HG03469 (cell line): ENCODE measurements around the gene TMEM214.

Experiments
- ATAC-seq: cut with Tn5 transposase; IDR thresholded peaks from one replicate; pipeline ENCODE4 v1.9.1; 2021; ENCODE audit warnings: mild to moderate bottlenecking, moderate library complexity, moderate number of reproducible peaks; ENCODE audit not compliant: unreplicated experiment

TMEM214 gene

DNA sequence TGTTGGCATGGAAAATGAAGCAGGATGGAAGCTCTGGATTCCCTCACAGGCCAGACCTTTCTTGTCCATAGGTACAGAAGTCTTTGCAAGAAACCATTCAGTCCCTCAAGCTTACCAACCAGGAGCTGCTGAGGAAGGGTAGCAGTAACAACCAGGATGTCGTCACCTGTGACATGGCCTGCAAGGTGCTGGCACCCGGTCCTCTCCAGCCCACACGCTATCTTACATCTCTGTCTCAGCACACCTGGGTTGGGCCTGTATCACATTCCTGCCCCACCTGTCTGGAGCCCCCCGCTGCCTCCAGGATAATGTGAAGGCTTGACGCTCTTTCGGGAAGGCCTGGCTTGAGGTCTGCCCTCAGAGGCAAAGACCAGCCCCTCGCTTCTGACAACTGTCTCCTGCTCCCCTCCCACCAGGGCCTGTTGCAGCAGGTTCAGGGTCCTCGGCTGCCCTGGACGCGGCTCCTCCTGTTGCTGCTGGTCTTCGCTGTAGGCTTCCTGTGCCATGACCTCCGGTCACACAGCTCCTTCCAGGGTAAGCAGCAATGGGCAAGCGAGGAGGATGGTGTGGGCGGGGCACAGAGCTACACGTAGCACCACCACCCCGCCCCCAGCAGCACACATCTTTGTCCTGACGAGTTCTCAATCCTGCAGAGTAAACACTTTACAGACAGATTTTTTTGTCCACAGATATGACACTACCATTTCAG lies 6.0 kb downstream of the TMEM214 start:
- ATAC-seq, result no peak

- no peak for ATAC-seq
Observed at GRCh38 chr2:27039426-27039825, 6.7 kb downstream of the TMEM214 start.

- no peak for ATAC-seq
Observed at GRCh38 chr2:27039871-27040270, 7.1 kb downstream of the TMEM214 start.

GRCh38 chr2:27040282-27040681 lies 7.5 kb downstream of the TMEM214 start:
- ATAC-seq, result no peak

GRCh38 chr2:27041752-27042151 lies 9.0 kb downstream of the TMEM214 start:
- ATAC-seq, result peak; percentile 6

GRCh38 chr2:27042159-27042661 lies 9.4 kb downstream of the TMEM214 start:
- ATAC-seq, result peak; percentile 67

- ATAC-seq, result no peak
Observed at GRCh38 chr2:27042985-27043634, 10.3 kb downstream of the TMEM214 start.

DNA sequence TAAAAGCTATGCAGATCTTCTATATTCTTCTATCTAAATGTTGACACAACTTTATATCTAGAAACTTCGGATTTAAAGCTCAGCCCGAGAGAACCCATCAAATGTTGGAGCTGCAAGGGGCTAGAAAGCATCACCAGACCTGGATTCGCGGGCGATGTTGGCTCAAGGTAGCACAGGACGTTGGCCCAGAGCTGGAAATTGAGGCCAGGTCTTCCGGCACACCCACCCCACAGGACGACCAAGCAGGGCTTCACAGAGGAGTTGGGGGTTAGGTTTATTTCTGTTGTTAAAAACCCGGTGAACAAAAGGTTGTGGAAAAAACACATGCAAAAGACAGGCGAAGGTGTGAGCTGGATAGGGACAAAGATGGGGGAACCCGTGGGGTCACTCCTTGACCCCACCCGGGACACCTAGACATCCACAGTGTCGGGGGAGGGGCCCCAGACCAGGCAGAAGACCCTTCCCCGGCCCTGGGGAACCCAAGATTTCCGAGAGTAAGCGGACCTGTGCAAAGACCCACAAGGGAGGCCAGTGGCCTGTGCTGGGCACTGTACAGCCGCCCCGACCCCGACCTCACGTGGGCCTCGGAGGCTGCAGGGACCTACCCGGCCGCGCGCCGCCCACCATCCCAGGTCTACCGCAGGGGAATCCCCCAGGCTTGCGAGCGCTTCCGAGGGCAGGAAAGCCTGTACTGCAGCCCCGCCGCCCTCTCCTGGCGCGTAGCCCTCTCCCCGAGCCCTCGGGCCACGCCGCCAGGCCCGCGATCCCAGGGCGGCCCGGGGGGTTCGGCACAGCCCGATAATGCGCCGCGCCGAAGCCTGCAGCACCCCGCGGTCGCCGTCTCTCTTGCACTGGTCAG lies 16.9 kb downstream of the TMEM214 start:
- peak; percentile 8 for ATAC-seq

DNA sequence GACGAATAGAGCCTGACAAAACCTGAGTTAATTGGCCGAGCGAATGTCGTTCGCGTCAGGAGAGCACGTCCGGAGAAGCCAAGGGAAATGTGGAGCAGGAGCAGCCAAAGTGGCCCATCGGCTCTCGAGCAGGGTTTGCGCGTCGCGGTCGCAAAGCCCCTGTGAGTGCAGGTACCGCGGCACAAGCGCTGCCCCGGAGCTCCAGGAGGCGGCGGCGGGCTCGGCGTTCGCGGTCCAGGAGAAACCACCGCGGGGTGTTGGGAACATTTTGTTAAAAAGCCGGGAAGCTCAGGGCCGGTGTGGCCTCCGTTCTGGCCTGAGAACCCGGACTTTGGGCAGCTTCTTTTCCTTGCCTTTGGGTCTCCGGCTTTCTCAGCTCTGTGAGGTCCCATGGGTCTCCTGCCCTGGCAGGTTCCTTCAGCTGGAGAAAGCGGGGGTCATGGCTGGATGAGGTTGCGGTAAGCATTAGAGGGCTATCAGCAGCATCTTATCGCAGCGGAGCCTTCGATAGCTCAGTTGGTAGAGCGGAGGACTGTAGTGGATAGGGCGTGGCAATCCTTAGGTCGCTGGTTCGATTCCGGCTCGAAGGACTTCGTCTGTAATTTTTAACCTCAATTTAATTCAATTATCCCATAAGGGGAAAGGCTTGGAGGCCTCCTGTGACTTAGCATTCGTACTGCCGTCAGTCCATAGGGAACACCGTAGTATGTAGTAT lies 17.7 kb downstream of the TMEM214 start:
- peak; percentile 38 for ATAC-seq

DNA sequence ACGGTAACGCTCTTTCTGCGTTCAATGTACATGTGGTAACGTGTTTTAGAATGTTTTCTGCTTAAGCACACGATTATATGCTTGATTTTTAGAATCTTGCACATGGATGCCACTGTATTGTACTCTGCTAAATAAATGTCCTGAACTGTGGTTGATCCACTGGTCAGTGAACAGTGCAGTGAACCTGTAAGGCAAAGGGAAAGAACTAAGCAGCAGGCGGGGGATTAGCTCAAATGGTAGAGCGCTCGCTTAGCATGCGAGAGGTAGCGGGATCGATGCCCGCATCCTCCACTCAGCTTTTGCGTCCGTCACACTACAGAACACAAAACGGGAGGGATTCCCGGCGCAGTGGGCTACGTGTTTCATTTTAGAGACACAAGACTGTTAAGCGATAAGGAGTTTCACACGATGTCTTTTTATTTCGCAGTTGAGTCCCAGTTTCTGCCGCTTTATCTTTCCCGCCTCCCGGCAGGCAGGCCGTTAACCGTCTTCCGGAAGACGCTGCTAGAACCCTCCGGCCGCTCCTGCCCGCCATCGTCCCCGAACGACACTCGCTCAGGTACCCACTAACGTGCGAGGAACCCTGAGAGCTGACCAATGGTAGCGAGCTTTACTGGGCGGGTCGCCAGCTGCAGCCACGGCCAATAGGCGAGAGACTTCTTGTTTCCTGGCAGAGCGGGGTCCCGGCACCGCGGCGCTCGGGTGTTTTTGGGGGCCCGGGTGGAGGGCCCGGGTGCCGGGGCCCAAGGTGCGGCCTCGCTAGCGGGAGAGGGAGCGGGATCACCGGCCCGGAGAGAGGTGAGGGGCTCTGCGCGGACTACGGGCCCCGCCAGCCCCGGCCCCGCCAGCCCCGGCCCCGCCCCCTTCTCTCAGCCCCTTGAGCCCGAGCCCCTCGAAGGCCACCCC lies 18.5 kb downstream of the TMEM214 start, which contains the start of gene AGBL5:
AGBL5 (plus strand) TSS at position 673 of the 906 bp plus-strand sequence. CDS start 1,291 bp downstream, outside the sequence.
- peak; percentile 50 for ATAC-seq

- ATAC-seq, result no peak
Observed at GRCh38 chr2:27051902-27052645, 19.3 kb downstream of the TMEM214 start.

DNA sequence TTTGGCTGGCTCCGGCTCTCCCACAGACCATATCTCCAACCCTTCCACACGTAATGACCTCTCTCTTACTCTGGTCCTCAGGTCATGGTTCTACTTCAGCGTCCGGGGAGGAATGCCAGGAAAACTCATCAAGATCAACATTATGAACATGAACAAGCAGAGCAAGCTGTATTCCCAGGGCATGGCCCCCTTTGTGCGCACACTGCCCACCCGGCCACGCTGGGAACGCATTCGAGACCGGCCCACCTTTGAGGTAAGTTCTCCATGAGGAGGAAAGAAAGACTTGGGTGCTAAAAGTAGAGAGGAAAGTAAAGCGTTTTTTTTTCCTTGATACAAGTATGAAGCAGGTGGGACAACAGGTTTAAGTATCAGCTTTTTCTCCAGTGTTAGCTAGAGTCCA lies 20.6 kb downstream of the TMEM214 start:
- no peak for ATAC-seq

DNA sequence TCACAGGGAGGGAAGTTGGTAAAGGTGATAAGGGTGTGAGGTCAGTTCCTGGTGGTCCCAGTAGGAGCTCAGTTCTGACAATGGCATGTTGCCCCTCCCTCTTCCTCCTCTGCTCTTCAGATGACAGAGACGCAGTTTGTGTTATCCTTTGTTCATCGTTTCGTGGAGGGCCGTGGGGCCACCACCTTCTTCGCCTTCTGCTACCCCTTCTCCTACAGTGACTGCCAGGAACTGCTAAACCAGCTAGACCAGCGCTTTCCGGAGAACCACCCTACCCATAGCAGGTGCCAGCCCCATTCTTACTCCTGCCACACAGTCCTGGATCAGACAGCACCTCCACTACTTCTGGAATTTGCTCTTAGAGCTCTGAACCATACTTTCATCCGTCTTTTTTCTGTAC lies 21.0 kb downstream of the TMEM214 start:
- ATAC-seq, result no peak

- ATAC-seq, result no peak
Observed at GRCh38 chr2:27054721-27055120, 22.0 kb downstream of the TMEM214 start.

- ATAC-seq, result no peak
Observed at GRCh38 chr2:27057184-27057583, 24.4 kb downstream of the TMEM214 start.

DNA sequence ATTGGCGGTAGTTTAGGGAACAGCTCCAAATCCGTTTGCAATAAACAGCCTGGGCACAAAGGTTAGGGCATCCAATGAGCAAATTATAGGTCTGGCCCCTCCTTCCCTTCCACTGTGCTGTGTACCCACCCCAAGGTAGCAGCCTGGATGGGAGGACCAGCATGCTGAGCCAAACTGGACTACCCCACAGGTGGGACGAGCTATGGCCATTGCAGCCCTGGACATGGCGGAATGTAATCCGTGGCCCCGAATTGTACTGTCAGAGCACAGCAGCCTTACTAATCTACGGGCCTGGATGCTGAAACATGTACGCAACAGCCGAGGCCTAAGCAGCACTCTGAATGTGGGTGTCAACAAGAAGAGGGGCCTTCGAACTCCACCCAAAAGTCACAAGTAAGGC lies 25.4 kb downstream of the TMEM214 start:
- ATAC-seq, result no peak

DNA sequence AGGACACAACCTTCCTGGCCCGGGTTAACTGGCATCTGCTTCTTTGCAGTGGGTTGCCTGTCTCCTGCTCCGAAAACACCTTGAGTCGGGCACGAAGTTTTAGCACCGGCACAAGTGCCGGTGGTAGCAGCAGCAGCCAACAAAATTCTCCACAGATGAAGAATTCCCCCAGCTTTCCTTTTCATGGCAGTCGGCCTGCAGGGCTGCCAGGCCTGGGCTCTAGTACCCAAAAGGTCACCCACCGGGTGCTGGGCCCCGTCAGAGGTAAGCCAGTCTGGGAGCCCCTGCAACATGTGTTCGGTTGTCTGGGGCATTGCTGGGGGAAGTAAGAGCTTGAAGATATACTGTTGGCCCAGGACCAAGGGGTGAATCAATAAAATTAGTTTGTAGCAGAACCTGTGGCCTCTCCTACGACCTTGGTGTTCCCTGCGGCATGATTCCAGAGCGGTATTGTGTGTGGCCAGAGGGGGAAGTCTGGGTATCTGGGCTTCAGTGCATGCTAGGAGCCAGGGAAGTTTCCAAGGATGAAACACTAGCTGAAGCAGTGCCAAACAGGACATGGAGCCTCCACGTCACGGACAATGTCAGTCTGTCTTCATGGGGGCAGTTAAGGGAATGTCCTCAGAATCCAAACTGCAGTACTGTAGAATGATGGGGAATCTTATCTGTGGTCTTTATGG lies 26.5 kb downstream of the TMEM214 start:
- ATAC-seq, result no peak

DNA sequence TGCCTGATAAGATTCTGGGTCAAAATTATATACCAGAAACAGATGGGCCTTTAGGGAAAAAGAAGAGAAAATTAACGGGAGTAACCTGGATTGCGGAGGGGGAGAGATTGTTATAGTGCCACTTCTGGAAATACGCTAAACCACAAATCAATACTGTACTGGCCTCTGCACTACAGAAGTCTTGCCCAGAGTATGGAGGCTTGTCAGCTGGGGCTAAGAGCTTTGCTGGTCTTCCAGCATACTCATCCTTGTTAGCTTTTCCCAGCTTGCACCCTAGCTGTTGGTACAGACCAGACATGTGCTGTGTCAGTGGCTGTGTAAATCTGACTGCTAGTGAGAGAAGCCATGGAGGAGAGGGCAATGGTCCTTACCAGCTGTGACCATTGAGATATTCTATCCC lies 27.6 kb downstream of the TMEM214 start:
- ATAC-seq, result no peak
